AG09309 (cell line): ENCODE data around the gene LRP10.

ENCODE experiments used
- DNase-seq: peaks from one replicate; pipeline ENCODE4 v3.0.0-alpha.2; 2010; ENCODE audit warnings: low read depth
- H3K4me3 ChIP-seq: 2 replicates; pipeline ENCODE4 v1.5.1; 2011; ENCODE audit warnings: mild to moderate bottlenecking, low read depth, low read length, moderate library complexity; ENCODE audit not compliant: control insufficient read depth
- CTCF ChIP-seq: IDR thresholded peaks from 2 replicates; pipeline ENCODE4 v1.5.1; 2011; ENCODE audit warnings: mild to moderate bottlenecking, low read depth, low read length, inconsistent platforms; ENCODE audit not compliant: insufficient read depth, control insufficient read depth; ENCODE audit errors: missing control alignments

The LRP10 gene

GRCh38 chr14:22893706-22894105 is 22.2 kb downstream of the LRP10 start:
- H3K4me3 ChIP-seq = no peak overlapping the region
- no peak for DNase-seq
- TF ChIP-seq CTCF = no peak

- H3K4me3 ChIP-seq = no peak overlapping the region
- TF ChIP-seq CTCF = no peak
- DNase-seq = no peak
Observed at GRCh38 chr14:22895402-22895801, 23.9 kb downstream of the LRP10 start.

DNA sequence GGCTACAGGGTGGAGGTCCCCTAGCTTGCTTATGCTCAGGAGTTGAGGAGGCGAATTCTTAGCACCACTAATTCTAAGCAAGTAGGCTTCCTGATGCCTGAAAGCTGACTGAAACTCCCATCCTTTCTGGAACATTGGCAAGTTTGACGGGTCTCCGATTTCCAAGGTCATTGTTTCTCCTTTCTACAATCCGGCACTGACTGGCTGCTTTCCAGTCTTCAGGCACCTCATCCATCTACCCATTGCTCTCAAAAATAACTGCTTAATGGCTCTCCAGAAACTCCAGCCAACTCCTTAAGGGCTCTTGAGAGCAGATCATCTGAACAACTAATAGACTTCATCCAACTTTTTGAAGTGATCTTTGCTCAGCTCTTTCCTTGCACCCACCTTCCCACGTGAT is 24.8 kb downstream of the LRP10 start:
- DNase-seq = no peak
- no peak overlapping the region for H3K4me3 ChIP-seq

GRCh38 chr14:22896760-22897159 is 25.2 kb downstream of the LRP10 start:
- H3K4me3 ChIP-seq = no peak overlapping the region
- TF ChIP-seq CTCF = no peak
- DNase-seq = no peak

More for the DNA sequence above, 24.8 kb downstream of the LRP10 start:
- no peak for TF ChIP-seq CTCF

GRCh38 chr14:22897357-22897756 is 25.8 kb downstream of the LRP10 start:
- TF ChIP-seq CTCF = no peak
- H3K4me3 ChIP-seq = no peak overlapping the region
- no peak for DNase-seq

GRCh38 chr14:22898302-22899090 is 27.0 kb downstream of the LRP10 start:
- no peak for TF ChIP-seq CTCF
- no peak overlapping the region for H3K4me3 ChIP-seq
- no peak for DNase-seq
